Measurements from ENCODE around the gene KANSL3. TPM values are rescaled to one million over a fixed set of nuclear protein-coding genes. Genes with fewer than 3 reads are reported as not detected.

The KANSL3 gene
- total and polyA plus RNA-seq, 9 of the 15 experiments (the other 6 are each of a cell fraction or from before 2014, with no cell fraction given): 11.3 to 43.7 (median 27.9) TPM

DNA sequence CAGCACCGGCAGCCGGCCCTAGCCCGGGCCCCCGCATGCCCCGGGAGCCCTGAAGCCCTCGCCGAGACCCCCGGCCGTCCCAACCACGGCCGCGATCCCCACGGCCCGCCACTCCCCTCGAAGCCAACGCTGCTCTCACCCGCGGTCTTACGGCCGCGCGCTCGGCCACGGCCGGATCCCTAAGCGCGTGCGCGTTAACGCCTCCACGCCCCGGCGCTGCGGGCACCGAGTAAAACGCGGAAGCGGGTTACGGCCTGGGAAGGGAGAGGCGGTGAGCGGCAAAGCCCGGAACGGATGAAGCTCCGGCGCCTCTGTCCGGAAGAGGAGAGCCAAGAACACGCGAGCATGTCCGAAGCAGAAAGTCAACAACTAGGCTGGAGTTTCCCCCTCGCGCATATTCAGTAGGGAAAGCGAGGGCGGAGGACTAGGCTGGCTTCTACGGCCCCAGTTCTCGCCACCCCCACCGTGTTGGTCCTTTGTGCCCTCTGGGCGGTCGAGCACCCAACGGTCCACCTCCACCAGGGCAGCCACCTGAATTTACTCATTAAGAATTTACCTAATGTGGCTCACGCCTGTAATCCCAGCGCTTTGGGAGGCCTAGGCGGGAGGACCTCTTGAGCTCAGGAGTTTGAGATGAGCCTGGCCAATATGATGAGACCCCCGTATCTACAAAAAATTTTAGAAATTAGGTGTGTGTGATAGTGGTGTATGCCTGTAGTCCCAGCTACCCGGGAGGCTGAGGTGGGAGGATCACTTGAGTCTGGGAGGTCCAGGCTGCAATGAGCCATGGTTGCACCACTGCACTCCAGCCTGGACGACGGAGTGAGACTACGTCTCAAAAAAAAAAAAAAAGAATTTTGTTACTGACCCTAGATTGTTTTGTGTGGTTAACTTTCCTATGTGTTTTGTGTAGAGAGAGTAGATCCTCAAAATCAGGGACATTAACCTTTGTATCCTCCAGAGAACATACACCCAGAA is at the start of gene KANSL3 (continued):
- no peak; the same call in 1 of the 2 replicates for TF ChIP-seq ZNF121 (CRISPR knock-in tag; conservative IDR thresholded peaks at IDR 0.05)
- no peak; a peak in 1 of 4 replicates for TF ChIP-seq ETV6 (IDR thresholded peaks at IDR 0.05; ENCODE audit: borderline replicate concordance in 1 of 2, low read depth in 2 of 2, low read length in 1 of 2)
- peak; percentile 84; the same call in 1 of the 2 replicates for TF ChIP-seq ETV6 (CRISPR knock-in tag; IDR thresholded peaks at IDR 0.05; ENCODE audit: borderline replicate concordance)
- peak; percentile 92 for TF ChIP-seq L3MBTL2 (IDR thresholded peaks at IDR 0.05)
- TF ChIP-seq LCOR (CRISPR knock-in tag; IDR thresholded peaks at IDR 0.05): peak; percentile 87
- 0 out of 2 replicates have a peak, but pooled peaks have one; percentile 47 for TF ChIP-seq ZNF431 (CRISPR knock-in tag; IDR thresholded peaks at IDR 0.05)
- no peak for TF ChIP-seq CBX2 (IDR thresholded peaks at IDR 0.05; ENCODE audit: insufficient read depth, low read length, poor library complexity, severe bottlenecking)
- TF ChIP-seq, protein P1, sequence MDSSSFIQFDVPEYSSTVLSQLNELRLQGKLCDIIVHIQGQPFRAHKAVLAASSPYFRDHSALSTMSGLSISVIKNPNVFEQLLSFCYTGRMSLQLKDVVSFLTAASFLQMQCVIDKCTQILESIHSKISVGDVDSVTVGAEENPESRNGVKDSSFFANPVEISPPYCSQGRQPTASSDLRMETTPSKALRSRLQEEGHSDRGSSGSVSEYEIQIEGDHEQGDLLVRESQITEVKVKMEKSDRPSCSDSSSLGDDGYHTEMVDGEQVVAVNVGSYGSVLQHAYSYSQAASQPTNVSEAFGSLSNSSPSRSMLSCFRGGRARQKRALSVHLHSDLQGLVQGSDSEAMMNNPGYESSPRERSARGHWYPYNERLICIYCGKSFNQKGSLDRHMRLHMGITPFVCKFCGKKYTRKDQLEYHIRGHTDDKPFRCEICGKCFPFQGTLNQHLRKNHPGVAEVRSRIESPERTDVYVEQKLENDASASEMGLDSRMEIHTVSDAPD (CRISPR knock-in tag; IDR thresholded peaks at IDR 0.05): no peak
- peak in 1 of 2 experiments; percentile 57; a peak in 2 of 4 replicates for TF ChIP-seq SIN3A (IDR thresholded peaks at IDR 0.05; ENCODE audit: borderline replicate concordance in 2 of 2, control insufficient read depth in 1 of 2, low read depth in 2 of 2, low read length in 2 of 2)
- TF ChIP-seq ZNF780A (CRISPR knock-in tag; IDR thresholded peaks at IDR 0.05): no peak
- peak; percentile 75 for TF ChIP-seq GABPA (tag; conservative IDR thresholded peaks at IDR 0.05; ENCODE audit: low read depth)
- no peak for TF ChIP-seq ZNF316 (IDR thresholded peaks at IDR 0.05)
- TF ChIP-seq RNF2 (IDR thresholded peaks at IDR 0.05): peak; percentile 95
- no peak for TF ChIP-seq KAT2B (IDR thresholded peaks at IDR 0.05; ENCODE audit: low read depth, low read length)
- TF ChIP-seq HMG20A (CRISPR knock-in tag; conservative IDR thresholded peaks at IDR 0.05): no peak
- no peak for TF ChIP-seq CBFA2T2 (conservative IDR thresholded peaks at IDR 0.05)
- peak; percentile 95 for TF ChIP-seq POLR2G (IDR thresholded peaks at IDR 0.05; ENCODE audit: low read depth, low read length)
- TF ChIP-seq MAFK (IDR thresholded peaks at IDR 0.05; ENCODE audit: low read length): peak; percentile 46; the same call in 1 of the 2 replicates
- TF ChIP-seq ZNF140 (CRISPR knock-in tag; IDR thresholded peaks at IDR 0.05): no peak
- peak; percentile 84 for TF ChIP-seq SMAD4 (CRISPR knock-in tag; conservative IDR thresholded peaks at IDR 0.05)
- TF ChIP-seq BCLAF1 (IDR thresholded peaks at IDR 0.05; ENCODE audit: borderline replicate concordance in 1 of 2, control insufficient read depth in 1 of 2, low read depth in 2 of 2, low read length in 1 of 2): no peak

All from K562 (cell line).